HG03457 (cell line): ENCODE data around the gene PLCZ1.

ENCODE experiments used
- ATAC-seq: cut with Tn5 transposase; IDR thresholded peaks from one replicate; pipeline ENCODE4 v1.9.1; 2021; ENCODE audit warnings: moderate number of reproducible peaks; ENCODE audit not compliant: unreplicated experiment

Gene PLCZ1

DNA sequence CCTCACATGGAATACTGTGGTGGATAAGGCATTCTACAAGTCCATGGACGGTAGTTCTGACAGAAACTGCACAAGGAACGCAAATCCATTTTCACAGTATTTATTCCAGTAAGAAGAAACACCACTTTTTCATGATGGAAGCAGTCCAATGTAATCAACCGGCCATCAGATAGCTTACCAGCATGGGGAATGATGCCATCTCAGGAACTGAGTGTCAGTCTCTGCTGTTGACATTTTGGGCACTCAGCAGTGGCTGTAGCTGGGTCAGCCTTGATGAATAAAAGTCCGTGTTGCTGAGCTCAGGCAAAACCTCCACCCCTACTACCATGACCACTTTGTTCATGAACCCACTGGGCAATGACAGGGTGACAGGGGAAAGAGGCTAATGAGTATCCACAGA lies 103.4 kb downstream of the PLCZ1 start:
- ATAC-seq: no peak
